NCI-H2081 treated with DMSO at 0.1 percent for 48 hours (cell line): ENCODE results near the gene OAS1.
"Not testable (repeated sequence)": the region's sequence is repeated elsewhere in the genome, so short reads cannot be mapped to it uniquely, and the experiment has no call there.

Experiments used
- DNase-seq: peaks from one replicate; lab custom pipeline; 2025; lab: John Stamatoyannopoulos, UW

Gene OAS1

DNA sequence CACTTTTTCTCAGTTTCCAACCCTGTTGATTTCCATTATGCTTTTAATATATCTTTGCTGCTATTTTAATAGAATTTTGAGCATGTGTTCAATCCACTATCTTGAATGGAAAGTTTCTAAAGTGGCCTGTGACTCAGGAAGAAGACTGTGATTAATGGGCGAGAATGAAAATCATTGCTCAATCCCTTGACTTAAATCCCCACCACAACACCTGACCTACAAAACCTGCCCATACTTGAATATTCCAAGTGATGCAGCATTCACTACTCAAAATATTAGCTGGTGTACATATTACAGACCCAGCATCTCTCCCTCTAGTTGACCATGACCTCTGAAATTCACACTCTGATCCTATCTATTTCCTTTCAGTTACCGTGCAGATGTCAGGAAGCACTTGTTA is 30.2 kb downstream of the OAS1 start:
- no peak for DNase-seq

DNA sequence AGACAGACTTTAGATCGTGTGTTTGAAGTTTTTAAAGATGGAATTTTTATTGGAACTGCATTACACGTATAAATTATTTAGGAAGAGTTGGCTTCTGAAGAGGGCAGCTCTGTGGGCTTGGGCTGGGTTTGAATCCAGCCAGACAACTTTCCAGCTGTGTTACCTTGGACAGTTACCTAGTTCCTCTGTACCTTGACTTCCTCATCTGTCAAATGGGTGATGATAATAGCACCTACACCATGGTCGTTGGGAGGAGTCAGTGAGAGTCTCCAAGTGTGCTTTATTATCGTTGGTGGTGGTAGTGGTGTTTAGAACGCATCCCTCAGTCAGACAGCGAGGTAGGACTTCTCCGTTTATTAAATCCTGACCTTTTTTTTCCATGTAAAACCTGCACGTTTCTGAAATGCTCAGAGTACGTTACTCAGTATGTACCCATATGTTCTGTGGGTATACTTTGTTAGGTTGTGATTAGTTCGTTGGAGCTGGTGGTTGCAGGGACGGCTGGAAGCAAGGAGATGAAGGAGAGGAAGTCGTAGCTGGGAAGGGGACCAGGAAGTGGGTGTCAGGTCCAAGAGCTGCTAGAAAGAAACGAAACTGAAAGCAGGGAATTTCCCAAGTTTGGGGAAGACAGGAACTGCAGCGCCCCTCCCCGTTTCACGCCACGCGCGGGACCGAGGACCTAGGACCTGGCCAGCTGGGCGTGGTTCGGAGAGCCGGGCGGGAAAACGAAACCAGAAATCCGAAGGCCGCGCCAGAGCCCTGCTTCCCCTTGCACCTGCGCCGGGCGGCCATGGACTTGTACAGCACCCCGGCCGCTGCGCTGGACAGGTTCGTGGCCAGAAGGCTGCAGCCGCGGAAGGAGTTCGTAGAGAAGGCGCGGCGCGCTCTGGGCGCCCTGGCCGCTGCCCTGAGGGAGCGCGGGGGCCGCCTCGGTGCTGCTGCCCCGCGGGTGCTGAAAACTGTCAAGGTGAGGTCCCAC is 31.3 kb downstream of the OAS1 start, which contains the start of gene OAS3:
Gene OAS3, plus strand, starts transcription at position 734 of the 979 bp plus-strand sequence. Its CDS starts 57 bp downstream, at position 791.
- DNase-seq, result no peak

DNA sequence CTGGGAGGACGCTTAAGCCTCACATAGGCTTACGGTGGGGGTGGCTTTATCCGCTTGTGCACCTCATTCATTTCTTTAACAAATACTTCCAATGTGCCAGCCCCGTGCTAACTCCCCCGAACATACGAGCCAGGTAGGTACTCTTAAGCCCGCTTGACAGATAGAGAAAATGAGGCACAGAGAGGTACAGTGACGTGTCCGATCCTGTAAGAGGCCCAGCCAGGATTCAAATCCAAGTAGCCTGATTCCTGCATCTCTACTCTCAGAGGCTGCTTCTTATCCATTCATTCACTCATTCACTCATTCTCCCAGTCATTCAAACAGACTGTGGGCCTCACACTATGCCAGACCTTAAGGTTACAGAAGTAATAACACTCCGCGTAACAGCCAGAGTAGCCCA is 32.0 kb downstream of the OAS1 start:
- no peak for DNase-seq

DNA sequence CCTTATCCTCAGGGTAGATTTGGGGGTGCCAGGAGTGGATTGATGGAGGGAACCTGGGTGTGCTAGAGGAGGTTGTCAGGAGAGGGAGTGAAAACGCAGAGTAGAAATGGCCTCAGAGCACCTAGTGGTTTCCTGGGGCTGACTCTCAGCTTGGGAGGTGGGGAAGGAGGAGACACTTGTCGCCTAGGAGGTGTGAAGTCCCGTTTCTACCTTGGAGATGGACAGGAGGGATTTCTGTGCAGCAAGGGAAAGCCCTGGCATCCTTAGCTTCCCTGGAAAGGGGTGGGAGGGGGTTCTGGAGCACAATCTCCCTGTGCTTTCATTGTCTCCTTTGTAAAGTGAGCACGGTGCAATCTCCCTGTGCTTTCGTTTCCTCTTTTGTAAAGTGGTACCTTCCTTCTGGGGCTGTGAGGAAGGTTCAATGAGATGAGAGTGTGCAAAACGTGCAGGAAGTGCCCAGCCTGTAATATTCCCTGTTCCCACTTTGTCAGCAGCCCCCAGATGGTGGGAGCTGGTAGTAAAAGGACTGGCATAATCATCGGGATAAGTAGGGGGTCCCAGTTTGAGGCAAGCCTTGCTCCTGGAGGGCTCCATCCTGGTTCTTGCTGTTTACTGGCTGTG is 33.1 kb downstream of the OAS1 start:
- no peak for DNase-seq

DNA sequence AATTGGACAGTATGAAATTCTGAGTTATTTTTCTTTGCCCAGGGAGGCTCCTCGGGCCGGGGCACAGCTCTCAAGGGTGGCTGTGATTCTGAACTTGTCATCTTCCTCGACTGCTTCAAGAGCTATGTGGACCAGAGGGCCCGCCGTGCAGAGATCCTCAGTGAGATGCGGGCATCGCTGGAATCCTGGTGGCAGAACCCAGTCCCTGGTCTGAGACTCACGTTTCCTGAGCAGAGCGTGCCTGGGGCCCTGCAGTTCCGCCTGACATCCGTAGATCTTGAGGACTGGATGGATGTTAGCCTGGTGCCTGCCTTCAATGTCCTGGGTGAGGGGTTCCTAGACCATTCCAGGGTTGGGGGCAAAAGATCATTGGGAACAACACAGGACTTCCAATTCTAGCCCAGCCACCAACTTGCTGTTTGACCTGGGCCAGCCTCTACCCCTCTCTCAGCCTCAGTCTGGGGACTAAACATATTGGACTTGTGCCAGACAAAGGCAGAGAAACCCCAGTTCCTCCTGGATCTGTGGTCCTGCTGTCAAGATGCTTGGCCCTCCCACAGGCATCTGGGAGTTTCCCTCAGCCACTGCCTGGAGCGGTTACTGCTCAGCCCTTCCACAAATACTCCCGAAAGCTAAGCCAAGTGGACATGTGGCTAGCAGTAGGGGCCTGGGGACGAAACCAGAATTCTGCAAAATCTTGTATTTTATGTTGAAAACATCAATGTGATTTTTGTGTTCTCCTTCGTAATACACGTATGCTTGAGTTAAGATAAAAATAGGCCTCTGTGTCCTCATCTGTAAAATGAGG is 35.0 kb downstream of the OAS1 start:
- DNase-seq, result no peak

DNA sequence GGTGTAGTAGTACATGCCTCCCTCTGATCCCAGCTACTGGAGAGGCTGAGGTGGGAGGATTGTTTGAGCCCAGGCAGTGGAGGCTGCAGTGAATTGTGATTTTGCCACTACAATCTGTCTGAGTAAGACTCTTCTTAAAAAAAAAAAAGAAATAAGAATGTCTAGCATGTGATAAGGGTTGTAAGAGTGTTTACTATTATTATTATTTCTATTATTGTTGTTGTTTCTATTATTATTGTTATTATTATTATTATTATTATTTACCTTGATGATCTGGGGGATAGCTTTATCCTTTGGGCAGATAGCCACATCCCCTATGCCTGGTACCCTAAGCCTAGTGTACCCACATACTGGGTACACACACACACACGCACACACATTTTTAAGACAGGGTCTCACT is 35.8 kb downstream of the OAS1 start:
- no peak for DNase-seq

DNA sequence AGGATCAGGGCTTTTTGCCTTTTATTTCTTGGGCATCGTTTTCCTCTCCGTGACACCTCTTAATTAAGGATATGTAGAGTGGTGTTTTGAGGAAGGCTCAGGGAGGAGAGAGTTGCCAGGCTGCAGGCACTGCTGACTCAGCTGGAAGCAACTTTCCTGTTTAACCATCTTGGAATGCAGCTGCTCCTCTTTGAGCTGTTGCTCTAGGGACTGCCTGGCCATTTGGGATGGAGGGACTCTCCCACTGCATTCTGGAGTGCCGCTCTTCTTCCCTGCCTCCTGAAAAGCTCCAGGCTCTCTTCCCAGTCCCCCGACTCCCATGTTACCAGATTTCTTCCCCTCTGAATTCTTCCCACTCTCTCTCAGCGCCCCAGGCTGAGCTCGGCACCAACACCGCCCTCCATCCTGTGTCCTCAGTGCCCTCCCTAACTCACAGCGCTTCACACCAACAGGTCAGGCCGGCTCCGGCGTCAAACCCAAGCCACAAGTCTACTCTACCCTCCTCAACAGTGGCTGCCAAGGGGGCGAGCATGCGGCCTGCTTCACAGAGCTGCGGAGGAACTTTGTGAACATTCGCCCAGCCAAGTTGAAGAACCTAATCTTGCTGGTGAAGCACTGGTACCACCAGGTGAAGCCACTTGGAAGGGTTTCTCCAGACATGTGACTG is 37.4 kb downstream of the OAS1 start:
- DNase-seq, result no peak

DNA sequence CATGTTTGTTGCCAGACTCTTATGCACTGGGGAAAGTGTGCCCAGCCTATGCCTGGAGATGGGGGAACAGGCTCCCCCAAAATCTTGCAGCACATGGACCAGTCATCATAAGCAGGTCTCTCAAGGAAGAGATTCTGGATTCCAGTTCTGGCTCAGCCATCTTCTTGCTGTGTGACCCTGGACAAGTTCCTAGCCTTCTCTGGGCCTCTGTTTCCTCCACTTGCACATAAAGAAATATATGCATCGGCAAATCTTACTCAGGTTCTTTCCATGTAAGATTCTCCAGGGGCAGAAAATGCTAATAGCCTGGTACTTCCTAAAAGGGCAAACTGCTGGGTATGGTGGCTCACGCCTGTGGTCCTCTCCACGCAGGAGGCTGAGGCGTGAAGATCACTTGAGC is 38.8 kb downstream of the OAS1 start:
- no peak for DNase-seq

DNA sequence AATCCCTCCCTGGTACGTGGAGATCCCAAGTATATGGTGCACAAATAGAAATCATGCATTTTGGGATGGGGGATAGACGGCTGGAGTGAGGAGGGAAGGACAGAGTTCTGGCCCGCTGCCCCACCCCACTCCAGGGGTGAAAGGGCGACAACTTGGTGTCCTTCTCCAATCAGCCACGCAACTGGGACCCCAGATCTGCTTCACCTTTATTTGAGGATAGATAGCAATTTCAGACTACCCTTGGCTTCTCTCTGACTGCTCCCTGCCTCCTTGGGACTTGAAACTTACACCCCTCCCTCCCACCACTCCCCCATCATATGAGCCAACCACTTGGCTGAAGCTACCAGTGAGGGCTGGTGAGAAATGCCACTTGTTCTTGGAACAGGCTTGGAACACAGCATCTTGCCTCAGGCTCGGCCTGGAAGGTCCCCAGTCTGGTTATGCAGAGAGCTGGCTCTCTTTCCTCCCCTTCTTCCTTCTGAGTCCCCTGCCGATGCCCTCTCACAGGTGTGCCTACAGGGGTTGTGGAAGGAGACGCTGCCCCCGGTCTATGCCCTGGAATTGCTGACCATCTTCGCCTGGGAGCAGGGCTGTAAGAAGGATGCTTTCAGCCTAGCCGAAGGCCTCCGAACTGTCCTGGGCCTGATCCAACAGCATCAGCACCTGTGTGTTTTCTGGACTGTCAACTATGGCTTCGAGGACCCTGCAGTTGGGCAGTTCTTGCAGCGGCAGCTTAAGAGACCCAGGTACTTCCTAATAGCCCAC is 39.7 kb downstream of the OAS1 start:
- DNase-seq, result no peak

DNA sequence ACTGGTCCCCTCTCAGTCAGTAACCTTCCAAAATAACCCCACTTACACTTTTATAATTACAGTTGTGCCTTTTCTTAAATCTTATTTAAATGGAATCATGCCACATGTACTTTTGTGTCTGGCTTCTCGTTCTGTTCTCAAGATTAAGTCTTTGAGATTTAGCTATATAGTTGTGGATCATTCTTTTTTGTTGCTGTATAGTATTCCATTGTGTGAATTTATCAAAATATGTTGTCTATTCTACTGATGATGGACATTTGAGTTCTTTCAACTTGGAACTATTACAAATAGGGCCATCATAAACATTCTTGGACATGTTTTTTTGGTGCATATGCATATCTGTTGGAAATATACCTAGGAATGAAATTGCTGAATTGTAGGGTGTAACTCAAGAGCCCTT is 40.6 kb downstream of the OAS1 start:
- no peak for DNase-seq

DNA sequence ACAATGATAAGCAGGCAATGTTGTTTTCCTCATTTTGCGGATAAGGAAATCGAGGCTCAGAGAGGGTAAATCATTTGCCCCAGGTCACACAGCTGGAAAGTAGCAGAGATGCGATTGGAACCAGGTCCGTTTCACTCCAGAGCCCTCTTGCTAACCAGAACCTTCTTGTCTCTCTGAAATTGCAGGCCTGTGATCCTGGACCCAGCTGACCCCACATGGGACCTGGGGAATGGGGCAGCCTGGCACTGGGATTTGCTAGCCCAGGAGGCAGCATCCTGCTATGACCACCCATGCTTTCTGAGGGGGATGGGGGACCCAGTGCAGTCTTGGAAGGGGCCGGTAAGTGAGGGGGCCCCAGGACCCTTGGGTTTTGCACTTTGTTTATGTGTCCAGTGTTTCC is 41.0 kb downstream of the OAS1 start:
- DNase-seq, result no peak

DNA sequence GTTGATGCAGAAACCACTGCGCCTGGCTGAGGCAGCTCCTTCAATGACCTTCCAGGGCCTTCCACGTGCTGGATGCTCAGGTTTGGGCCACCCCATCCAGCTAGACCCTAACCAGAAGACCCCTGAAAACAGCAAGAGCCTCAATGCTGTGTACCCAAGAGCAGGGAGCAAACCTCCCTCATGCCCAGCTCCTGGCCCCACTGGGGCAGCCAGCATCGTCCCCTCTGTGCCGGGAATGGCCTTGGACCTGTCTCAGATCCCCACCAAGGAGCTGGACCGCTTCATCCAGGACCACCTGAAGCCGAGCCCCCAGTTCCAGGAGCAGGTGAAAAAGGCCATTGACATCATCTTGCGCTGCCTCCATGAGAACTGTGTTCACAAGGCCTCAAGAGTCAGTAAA is 42.0 kb downstream of the OAS1 start:
- DNase-seq, result no peak

DNA sequence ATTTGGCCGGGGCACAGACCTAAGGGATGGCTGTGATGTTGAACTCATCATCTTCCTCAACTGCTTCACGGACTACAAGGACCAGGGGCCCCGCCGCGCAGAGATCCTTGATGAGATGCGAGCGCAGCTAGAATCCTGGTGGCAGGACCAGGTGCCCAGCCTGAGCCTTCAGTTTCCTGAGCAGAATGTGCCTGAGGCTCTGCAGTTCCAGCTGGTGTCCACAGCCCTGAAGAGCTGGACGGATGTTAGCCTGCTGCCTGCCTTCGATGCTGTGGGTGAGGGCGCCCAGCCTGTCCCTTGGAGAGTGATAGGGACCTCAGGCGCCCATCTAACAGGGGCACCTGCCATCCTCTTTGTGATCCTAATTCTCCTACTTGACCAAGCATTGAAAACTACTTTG is 43.9 kb downstream of the OAS1 start:
- DNase-seq, result no peak

DNA sequence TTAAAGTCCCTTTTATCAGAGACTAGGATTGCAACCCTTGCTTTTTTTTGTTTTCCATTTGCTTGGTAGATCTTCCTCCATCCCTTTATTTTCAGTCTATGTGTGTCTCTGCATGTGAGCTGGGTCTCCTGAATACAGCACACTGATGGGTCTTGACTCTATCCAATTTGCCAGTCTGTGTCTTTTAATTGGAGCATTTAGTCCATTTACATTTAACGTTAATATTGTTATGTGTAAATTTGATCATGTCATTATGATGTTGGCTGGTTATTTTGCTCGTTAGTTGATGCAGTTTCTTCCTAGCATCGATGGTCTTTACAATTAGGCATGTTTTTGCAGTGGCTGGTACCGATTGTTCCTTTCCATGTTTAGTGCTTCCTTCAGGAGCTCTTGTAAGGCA is 50.4 kb downstream of the OAS1 start:
- not testable (repeated sequence) for DNase-seq

DNA sequence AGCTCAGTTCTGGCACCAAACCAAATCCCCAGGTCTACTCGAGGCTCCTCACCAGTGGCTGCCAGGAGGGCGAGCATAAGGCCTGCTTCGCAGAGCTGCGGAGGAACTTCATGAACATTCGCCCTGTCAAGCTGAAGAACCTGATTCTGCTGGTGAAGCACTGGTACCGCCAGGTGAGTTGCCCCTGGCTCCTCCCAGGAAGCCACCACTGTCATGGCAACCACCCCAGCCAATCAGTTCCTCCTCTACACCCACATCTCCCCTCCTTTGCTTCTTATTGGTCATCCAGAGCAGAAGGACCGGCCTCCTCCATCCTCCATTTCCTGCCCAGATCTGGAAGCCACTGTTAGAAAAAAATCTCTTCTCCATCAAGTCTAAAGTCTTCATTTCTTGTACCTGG is 54.3 kb downstream of the OAS1 start:
- DNase-seq, result no peak

DNA sequence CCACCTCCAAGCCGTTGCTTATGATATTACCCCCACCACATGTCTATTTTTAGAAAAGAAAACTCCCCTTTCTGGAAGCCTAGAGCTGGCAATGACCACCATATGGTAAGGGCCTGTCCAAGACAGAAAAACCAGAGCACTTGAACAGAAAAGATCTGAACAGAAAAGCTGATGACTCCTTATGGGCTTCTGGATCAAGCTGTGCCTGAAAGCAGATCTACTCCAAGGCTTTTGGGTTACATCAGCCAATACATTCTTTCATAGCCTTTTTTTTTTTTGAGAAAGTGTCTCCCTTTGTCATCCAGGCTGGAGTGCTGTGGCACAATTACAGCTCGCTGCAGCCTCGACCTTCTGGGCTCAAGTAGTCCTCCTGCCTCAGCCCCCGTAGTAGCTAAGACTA is 54.8 kb downstream of the OAS1 start:
- no peak for DNase-seq

DNA sequence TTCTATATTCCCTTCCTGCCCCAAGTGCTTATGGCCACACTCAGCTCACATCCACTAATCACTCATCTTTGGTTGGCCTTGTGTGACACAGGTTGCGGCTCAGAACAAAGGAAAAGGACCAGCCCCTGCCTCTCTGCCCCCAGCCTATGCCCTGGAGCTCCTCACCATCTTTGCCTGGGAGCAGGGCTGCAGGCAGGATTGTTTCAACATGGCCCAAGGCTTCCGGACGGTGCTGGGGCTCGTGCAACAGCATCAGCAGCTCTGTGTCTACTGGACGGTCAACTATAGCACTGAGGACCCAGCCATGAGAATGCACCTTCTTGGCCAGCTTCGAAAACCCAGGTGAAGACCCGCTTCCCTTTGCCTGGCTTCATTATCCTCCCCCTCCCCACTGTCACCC is 55.8 kb downstream of the OAS1 start:
- DNase-seq, result no peak

DNA sequence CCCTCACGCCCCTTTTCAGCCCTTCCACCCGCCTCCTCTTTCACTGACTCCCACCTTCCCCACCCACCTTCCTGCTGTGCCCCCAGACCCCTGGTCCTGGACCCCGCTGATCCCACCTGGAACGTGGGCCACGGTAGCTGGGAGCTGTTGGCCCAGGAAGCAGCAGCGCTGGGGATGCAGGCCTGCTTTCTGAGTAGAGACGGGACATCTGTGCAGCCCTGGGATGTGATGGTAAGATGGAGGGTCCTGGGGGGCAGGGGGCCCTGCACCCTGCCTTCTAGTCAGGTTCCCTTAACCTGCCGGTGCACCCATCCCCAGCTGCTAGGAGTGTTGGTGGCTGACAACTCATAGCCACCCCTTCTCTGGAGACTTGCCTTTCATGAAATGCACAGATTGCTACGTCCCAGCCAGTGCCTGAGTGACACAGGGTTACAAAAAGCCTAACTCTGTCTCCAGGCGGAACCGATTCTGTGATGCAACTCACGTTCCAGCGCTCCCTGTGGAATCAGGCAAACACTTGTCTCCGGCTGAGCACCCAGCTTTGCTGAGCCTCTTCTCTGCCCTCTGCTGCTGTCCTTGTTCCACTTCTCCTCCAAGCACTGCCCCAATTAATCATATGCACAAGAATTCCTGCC is 56.6 kb downstream of the OAS1 start:
- no peak for DNase-seq

DNA sequence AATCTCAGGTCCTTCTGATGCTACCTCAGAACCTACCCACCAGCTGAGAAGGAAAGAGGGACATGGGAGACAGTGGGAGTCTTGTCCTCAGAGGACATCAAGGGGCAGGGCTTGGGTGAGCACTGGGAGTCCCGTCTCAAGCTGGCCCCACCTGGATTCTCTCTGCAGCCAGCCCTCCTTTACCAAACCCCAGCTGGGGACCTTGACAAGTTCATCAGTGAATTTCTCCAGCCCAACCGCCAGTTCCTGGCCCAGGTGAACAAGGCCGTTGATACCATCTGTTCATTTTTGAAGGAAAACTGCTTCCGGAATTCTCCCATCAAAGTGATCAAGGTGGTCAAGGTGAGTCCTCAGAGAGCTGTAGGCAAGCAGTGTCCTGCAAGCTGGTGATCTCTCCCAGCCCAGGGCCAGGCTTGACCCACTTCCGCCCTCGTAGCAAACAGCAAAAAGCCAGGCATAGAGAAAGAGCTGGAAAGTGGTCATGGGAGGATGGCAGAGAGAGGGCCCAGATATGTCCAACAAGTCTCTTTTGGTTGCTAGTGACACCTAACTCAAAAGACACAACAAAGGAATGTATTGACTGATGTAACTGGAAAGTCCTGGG is 57.4 kb downstream of the OAS1 start:
- no peak for DNase-seq

DNA sequence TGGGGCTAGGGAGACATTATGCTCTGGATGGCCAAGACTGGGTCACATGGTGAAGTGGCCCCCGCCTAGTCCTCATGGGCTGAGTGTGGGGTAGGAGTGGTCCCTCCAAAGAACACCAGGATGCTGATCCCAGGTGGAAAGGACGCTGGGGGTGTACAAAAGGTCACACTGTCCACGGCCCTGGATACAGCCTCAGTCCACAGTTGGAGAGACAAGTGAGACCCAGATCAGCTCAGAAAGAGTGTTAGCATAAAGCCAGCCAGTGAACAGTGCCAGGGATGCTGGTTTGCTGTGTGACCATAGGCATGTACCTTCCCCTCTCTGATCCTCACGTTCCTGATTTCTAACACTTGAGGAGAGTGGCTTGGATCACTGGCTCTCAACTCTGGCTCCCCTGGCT is 58.2 kb downstream of the OAS1 start:
- DNase-seq, result no peak
